ENCODE results near the gene SLC7A6OS. TPM values are rescaled to one million over a fixed set of nuclear protein-coding genes. Genes with fewer than 3 reads are reported as not detected.
"Not testable (repeated sequence)": the region's sequence is repeated elsewhere in the genome, so short reads cannot be mapped to it uniquely, and the experiment has no call there.

Gene SLC7A6OS
- total RNA-seq, 1 experiment from 2014 or later: 15.8 TPM

GRCh38 chr16:68298312-68298711 is 12.4 kb downstream of the SLC7A6OS start:
- H3K27me3 ChIP-seq (ENCODE audit: control insufficient read depth, insufficient read depth, low read length): no peaks in the 10 kb centered on the region
- no peak overlapping the region for H3K4me3 ChIP-seq (ENCODE audit: insufficient read depth, low read depth, low read length)
- H3K36me3 ChIP-seq (replicated peaks; ENCODE audit: control insufficient read depth, insufficient read depth, low read length): peaks cover 36% of the 10 kb centered on the region
- DNase-seq: no peak

DNA sequence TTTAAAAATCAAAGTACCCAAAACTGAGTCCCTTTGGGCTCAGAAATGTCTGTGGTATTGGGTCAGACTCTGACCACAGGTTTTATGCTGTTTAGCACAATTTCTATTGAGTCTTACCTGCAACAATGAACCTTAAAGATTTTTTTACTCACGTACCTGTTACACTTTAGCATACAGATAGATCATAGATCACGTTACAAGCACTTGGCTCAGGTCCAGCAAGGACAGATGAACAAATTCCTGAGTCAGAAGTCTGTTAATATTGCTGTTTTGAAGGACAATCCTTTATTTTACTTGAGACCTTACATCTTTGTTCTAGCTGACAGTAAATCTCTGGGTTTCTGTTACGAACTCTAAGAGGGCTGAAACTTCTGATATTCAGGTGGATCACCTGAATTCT is 12.8 kb downstream of the SLC7A6OS start:
- Histone ChIP-seq H3K4me3 (ENCODE audit: insufficient read depth, low read depth, low read length) (no peak overlapping the region), H3K27me3 (ENCODE audit: control insufficient read depth, insufficient read depth, low read length) (no peaks in the 10 kb centered on the region), H3K36me3 (replicated peaks; ENCODE audit: control insufficient read depth, insufficient read depth, low read length) (peaks cover 36% of the 10 kb centered on the region)
- DNase-seq: no peak

DNA sequence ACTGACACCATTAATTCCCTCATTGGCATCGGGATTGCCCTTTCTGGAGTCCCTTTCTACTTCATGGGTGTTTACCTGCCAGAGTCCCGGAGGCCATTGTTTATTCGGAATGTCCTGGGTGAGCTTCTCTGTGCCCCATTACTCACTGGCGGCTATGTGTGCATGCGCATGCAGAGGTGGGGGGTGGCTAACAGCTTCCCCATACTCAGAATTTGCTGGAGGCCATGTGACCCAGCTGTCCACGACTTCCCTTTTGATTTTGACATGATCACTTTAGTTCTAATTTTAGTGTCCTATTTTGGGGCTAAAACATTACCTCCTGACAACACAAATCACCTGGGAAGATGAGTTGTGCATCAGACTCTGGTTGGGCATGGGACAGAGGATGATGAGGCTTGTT is 14.1 kb downstream of the SLC7A6OS start:
- no peak for DNase-seq
- no peak overlapping the region for H3K4me3 ChIP-seq (ENCODE audit: insufficient read depth, low read depth, low read length)
- H3K27me3 ChIP-seq (ENCODE audit: control insufficient read depth, insufficient read depth, low read length): no peaks in the 10 kb centered on the region
- H3K36me3 ChIP-seq (replicated peaks; ENCODE audit: control insufficient read depth, insufficient read depth, low read length): peaks cover 36% of the 10 kb centered on the region

DNA sequence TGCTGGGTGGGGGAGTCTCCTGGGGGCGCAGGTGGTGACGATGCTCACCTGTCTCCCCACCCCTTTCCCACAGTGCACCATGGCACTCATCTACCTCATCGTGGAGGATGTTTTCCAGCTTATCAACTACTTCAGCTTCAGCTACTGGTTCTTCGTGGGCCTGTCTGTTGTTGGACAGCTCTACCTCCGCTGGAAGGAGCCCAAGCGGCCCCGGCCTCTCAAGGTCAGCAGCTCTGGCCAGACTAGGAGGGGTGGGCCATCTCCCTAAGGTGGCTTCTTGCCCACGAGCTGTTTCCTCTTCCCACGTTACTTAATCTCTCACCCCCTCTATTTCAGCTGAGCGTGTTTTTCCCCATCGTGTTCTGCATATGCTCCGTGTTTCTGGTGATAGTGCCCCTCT is 14.5 kb downstream of the SLC7A6OS start:
- Histone ChIP-seq H3K36me3 (replicated peaks; ENCODE audit: control insufficient read depth, insufficient read depth, low read length) (peaks cover 40% of the 10 kb centered on the region), H3K27me3 (ENCODE audit: control insufficient read depth, insufficient read depth, low read length) (no peaks in the 10 kb centered on the region), H3K4me3 (ENCODE audit: insufficient read depth, low read depth, low read length) (no peak overlapping the region)
- DNase-seq: no peak

DNA sequence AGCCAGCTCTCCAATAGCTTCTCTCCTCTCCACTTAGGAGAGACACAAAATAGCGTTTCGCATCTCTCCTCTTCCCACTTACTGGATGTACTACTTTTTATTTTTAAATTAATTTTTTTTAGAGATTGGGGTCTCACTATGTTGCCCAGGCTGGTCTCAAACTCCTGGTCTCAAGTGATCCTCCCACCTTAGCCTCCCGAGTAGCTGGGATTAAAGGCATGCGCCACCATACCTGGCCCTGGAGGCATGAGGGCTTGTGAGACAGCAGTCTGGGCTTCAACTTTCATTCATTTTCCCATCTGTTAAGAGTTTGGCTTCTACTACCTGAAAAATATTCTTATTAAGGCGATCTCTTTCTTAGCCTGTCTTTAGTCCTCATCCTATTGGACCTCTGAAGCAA is 18.3 kb downstream of the SLC7A6OS start:
- H3K27me3 ChIP-seq (ENCODE audit: control insufficient read depth, insufficient read depth, low read length): no peaks in the 10 kb centered on the region
- H3K4me3 ChIP-seq (ENCODE audit: insufficient read depth, low read depth, low read length): no peak overlapping the region
- DNase-seq: no peak
- peaks cover 27% of the 10 kb centered on the region for H3K36me3 ChIP-seq (replicated peaks; ENCODE audit: control insufficient read depth, insufficient read depth, low read length)

DNA sequence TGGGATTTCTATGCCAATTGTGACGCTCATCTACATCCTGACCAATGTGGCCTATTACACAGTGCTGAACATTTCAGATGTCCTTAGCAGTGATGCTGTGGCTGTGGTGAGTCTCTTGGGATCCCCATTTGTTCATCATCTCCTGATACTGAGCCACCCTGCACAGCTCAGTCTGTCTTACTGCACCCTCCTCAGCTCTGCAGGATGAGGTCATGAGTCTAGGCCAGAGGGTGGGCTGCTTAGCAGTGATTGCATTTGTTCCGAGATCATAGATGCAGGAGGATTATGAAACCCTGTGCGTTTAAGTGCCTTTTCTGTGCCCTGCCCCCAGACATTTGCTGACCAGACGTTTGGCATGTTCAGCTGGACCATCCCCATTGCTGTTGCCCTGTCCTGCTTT is 19.5 kb downstream of the SLC7A6OS start:
- H3K27me3 ChIP-seq (ENCODE audit: control insufficient read depth, insufficient read depth, low read length): no peaks in the 10 kb centered on the region
- no peak overlapping the region for H3K4me3 ChIP-seq (ENCODE audit: insufficient read depth, low read depth, low read length)
- H3K36me3 ChIP-seq (replicated peaks; ENCODE audit: control insufficient read depth, insufficient read depth, low read length): peaks cover 23% of the 10 kb centered on the region
- no peak for DNase-seq

- H3K4me3 ChIP-seq (ENCODE audit: insufficient read depth, low read depth, low read length): no peak overlapping the region
- H3K36me3 ChIP-seq (replicated peaks; ENCODE audit: control insufficient read depth, insufficient read depth, low read length): peaks cover 19% of the 10 kb centered on the region
- peak; percentile 66 for DNase-seq
- no peaks in the 10 kb centered on the region for H3K27me3 ChIP-seq (ENCODE audit: control insufficient read depth, insufficient read depth, low read length)
Measured at GRCh38 chr16:68290450-68290849, 20.3 kb downstream of the SLC7A6OS start.

DNA sequence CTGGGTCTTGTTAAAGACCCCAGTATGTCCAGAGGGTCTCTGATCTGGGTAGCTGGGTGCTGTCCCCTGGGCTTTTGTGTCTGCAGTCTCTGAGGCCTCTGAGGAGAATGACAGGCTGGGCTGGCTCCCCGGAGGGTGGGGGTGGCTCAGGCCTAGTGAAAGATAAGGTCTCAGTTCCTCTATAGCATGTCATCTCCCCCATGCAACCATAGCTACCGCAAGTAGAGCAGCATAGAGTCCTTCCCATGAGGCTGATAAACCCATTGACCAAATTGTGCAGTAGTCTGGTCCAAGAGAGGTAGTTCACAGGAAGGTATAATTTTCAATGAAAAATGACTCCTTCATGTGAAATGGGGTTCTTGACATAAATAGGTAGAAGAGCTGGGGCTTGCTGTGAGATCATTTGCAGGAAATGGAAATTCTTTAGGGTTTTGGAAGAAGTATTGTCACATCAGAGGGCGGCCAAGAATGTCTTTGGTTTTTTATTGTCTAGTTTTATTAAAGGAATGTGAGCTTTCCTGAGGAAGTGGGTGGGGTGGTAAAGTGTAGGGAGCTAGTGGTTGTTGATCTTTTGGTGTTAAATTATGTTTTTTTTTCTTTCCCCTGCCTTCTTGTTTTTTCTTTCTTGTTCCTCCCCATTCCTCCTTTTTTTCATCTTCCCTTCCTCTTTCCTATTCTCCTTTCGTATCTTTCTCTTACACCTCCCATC is 21.0 kb downstream of the SLC7A6OS start:
- DNase-seq: no peak
- Histone ChIP-seq H3K4me3 (ENCODE audit: insufficient read depth, low read depth, low read length) (no peak overlapping the region), H3K36me3 (replicated peaks; ENCODE audit: control insufficient read depth, insufficient read depth, low read length) (peaks cover 19% of the 10 kb centered on the region), H3K27me3 (ENCODE audit: control insufficient read depth, insufficient read depth, low read length) (no peaks in the 10 kb centered on the region)

DNA sequence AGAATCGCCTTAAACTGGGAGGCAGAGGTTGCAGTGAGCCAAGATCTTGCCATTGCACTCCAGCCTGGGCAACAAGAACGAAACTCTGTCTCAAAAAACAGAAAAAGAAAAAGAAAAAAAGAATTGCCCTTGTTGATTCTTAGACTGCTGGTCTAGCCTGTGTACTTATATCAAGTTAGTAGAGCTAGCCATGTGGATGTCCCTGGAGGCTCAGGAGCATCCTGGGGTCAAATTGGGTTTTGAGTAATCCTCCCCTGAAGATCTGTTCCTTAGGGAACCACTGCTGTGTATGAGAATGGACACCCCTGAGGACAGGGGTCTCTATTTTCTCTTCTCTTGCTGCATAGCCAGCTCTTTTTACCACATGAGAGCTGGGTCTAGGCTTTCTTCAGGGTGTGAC is 21.5 kb downstream of the SLC7A6OS start:
- H3K36me3 ChIP-seq (replicated peaks; ENCODE audit: control insufficient read depth, insufficient read depth, low read length): peaks cover 16% of the 10 kb centered on the region
- DNase-seq: no peak

GRCh38 chr16:68288796-68289195 is 21.9 kb downstream of the SLC7A6OS start:
- H3K4me3 ChIP-seq (ENCODE audit: insufficient read depth, low read depth, low read length); H3K27me3 ChIP-seq (ENCODE audit: control insufficient read depth, insufficient read depth, low read length); DNase-seq: not testable (repeated sequence)
- H3K36me3 ChIP-seq (replicated peaks; ENCODE audit: control insufficient read depth, insufficient read depth, low read length): peaks cover 16% of the 10 kb centered on the region

More for the DNA sequence above, 21.5 kb downstream of the SLC7A6OS start:
- no peaks in the 10 kb centered on the region for H3K27me3 ChIP-seq (ENCODE audit: control insufficient read depth, insufficient read depth, low read length)
- no peak overlapping the region for H3K4me3 ChIP-seq (ENCODE audit: insufficient read depth, low read depth, low read length)

GRCh38 chr16:68288252-68288650 is 22.5 kb downstream of the SLC7A6OS start:
- Histone ChIP-seq H3K36me3 (replicated peaks; ENCODE audit: control insufficient read depth, insufficient read depth, low read length) (peaks cover 14% of the 10 kb centered on the region), H3K4me3 (ENCODE audit: insufficient read depth, low read depth, low read length) (no peak overlapping the region), H3K27me3 (ENCODE audit: control insufficient read depth, insufficient read depth, low read length) (no peaks in the 10 kb centered on the region)
- DNase-seq: no peak

DNA sequence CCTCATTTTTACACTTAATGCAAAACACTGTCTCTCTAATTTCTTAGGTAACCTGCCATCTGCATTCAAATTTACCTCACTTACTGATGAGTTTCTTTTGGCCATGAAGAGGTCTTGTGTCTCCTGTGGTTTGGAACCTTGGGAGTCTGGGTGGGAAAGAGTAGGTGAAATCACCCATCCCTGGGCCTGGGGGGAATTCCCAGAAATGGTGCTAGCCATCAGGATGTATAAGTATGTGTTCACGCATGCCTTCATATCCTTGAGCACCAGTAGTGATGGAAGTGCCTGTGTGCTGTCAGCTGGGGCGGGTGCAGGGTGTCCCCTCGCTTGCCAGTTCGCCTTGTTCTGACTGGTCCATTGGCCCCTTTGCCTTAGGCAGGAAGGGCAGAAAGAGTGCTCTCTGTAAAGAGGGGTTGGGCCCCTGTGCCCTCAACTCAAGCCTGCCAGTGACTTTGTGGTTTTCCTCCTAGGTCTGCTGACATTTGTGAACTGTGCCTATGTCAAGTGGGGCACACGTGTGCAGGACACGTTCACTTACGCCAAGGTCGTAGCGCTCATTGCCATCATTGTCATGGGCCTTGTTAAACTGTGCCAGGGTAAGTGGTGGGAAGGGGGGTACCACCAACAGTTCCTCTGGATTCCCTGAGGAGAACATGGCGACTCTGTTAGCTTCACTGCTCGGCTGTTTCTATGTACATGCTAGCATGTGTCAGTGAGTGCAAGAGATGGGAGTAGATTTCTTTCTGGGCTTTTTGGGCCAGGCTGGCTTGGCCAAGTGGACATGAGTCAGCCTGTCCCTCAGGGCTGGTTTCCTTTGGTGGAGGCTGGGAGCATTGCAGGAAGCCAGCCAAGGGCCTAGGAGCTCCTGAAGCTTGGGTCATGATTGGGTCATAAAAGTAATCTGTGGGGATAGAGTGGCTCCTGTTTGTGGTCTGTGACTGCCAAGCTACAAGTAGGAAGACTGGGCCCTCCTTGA is 23.2 kb downstream of the SLC7A6OS start:
- H3K4me3 ChIP-seq (ENCODE audit: insufficient read depth, low read depth, low read length): no peak overlapping the region
- peaks cover 13% of the 10 kb centered on the region for H3K36me3 ChIP-seq (replicated peaks; ENCODE audit: control insufficient read depth, insufficient read depth, low read length)
- DNase-seq: no peak
- H3K27me3 ChIP-seq (ENCODE audit: control insufficient read depth, insufficient read depth, low read length): no peaks in the 10 kb centered on the region

- H3K36me3 ChIP-seq (replicated peaks; ENCODE audit: control insufficient read depth, insufficient read depth, low read length): peaks cover 6% of the 10 kb centered on the region
- no peaks in the 10 kb centered on the region for H3K27me3 ChIP-seq (ENCODE audit: control insufficient read depth, insufficient read depth, low read length)
- no peak for DNase-seq
- H3K4me3 ChIP-seq (ENCODE audit: insufficient read depth, low read depth, low read length): no peak overlapping the region
Measured at GRCh38 chr16:68286153-68287074, 24.3 kb downstream of the SLC7A6OS start.

DNA sequence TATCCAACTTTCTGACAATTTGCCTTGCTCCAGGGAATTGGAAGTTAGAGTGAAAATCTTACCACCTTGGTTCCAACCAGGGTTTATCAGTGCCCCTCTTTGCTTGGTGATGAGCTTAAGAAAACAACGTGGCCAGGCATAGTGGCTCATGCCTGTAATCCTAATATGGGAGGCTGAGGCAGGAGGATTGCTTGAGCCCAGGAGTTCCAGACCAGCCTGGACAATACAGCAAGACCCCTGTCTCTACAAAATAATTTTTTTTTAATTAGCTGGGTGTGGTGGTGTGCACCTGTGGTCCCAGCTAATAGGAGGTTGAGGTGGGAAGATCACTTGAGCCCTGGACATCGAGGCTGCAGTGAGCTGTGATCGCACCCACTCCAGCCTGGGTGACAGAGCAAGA is 25.1 kb downstream of the SLC7A6OS start:
- Histone ChIP-seq H3K27me3 (ENCODE audit: control insufficient read depth, insufficient read depth, low read length) (no peaks in the 10 kb centered on the region), H3K36me3 (replicated peaks; ENCODE audit: control insufficient read depth, insufficient read depth, low read length) (peaks cover 2% of the 10 kb centered on the region), H3K4me3 (ENCODE audit: insufficient read depth, low read depth, low read length) (no peak overlapping the region)
- DNase-seq: no peak
